ENCODE data around the gene MIER3.

DNA sequence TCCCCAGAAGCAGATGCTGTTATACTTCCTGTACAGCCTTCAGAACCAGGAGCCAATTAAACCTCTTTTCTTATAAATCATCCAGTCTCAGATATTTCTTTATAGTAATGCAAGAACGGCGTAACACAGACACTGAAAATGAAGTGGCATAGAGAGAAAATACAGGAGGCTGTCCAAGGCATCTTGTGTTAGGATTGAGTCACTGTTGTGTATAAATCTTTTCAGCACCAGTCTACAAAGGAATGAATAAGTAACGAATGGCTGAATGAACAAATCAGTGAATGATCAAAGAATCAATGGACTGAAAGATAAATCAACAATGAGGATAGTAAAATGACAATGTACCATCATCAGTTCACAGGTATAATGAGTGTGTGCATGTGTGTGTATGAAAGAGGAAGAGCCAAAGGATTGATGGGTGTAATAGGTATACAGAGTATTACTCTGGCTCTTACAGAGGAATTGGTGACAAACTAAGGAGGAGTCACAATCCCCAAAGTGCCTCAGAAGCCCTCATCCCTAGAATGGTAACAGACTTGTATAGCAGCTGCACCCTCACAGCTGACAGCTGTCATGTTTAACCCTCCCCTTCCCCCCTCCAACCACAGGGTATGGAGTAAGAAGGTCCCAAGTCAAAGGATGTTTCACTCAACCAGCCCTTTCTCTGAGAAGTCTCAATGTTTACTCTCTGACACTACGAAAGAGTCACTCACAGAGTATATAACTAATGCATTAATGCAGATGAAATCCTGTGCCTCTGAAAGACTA is 29.8 kb upstream of the MIER3 start:
- no peak for TF ChIP-seq LEF1 (IDR thresholded peaks at IDR 0.05; ENCODE audit: borderline replicate concordance)
- no peak for TF ChIP-seq CTBP1 (IDR thresholded peaks at IDR 0.05; ENCODE audit: borderline replicate concordance)
- TF ChIP-seq TARDBP (IDR thresholded peaks at IDR 0.05) = no peak
- TF ChIP-seq FOXM1 (IDR thresholded peaks at IDR 0.05; ENCODE audit: borderline replicate concordance) = no peak
- no peak for TF ChIP-seq SP1 (IDR thresholded peaks at IDR 0.05)
- TF ChIP-seq NFRKB (IDR thresholded peaks at IDR 0.05) = no peak
- TF ChIP-seq FOXK2 (IDR thresholded peaks at IDR 0.05) = no peak
- no peak for TF ChIP-seq FOXA1 (IDR thresholded peaks at IDR 0.05)
- no peak for TF ChIP-seq BHLHE40 (IDR thresholded peaks at IDR 0.05; ENCODE audit: borderline replicate concordance)
- no peak for TF ChIP-seq ZNF384 (IDR thresholded peaks at IDR 0.05)
- no peak for TF ChIP-seq SUZ12 (IDR thresholded peaks at IDR 0.05)
- TF ChIP-seq, protein P1, sequence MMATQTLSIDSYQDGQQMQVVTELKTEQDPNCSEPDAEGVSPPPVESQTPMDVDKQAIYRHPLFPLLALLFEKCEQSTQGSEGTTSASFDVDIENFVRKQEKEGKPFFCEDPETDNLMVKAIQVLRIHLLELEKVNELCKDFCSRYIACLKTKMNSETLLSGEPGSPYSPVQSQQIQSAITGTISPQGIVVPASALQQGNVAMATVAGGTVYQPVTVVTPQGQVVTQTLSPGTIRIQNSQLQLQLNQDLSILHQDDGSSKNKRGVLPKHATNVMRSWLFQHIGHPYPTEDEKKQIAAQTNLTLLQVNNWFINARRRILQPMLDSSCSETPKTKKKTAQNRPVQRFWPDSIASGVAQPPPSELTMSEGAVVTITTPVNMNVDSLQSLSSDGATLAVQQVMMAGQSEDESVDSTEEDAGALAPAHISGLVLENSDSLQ (IDR thresholded peaks at IDR 0.05) = no peak
- TF ChIP-seq ARNT (IDR thresholded peaks at IDR 0.05) = no peak
- no peak for TF ChIP-seq L3MBTL2 (conservative IDR thresholded peaks at IDR 0.05)

Measured in HEK293T (cell line).